HL-60/S4 treated with retinoic acid at 250 ng/mL for 4 days and 3 days (cell line): ENCODE results near the gene IRF6.

Source experiments
- in situ Hi-C: fragments of 300-500 bp; cut with MboI; formaldehyde crosslinking; loops from 2 replicates; pipeline ENCODE4 v1.7.0; 2022; ENCODE audit warnings: low sequenced_read_pairs

IRF6 gene

GRCh38 chr1:209790286-209791193 lies 15.4 kb downstream of the IRF6 start:
- in situ Hi-C loops, result no loop called here

- in situ Hi-C loops, result no loop called here
Observed at GRCh38 chr1:209789245-209789644, 16.7 kb downstream of the IRF6 start.

- in situ Hi-C loops, result no loop called here
Observed at GRCh38 chr1:209787551-209787950, 18.4 kb downstream of the IRF6 start.

GRCh38 chr1:209786146-209786545 lies 19.8 kb downstream of the IRF6 start:
- in situ Hi-C loops, result no loop called here

GRCh38 chr1:209785592-209785991 lies 20.4 kb downstream of the IRF6 start:
- in situ Hi-C loops, result no loop called here

- in situ Hi-C loops, result no loop called here
Observed at GRCh38 chr1:209784265-209785169, 21.4 kb downstream of the IRF6 start, which contains the start of gene C1orf74. TSS of gene C1orf74 (minus strand) at chr1:209784559. CDS start at chr1:209783634, 925 bp downstream.

- in situ Hi-C loops, result no loop called here
Observed at GRCh38 chr1:209783386-209783785, 22.6 kb downstream of the IRF6 start.

GRCh38 chr1:209780268-209780667 lies 25.7 kb downstream of the IRF6 start:
- in situ Hi-C loops, result no loop called here

GRCh38 chr1:209778102-209778501 lies 27.8 kb downstream of the IRF6 start:
- in situ Hi-C loops, result no loop called here

GRCh38 chr1:209777587-209777986 lies 28.4 kb downstream of the IRF6 start:
- in situ Hi-C loops, result no loop called here

- in situ Hi-C loops, result no loop called here
Observed at GRCh38 chr1:209775678-209776077, 30.3 kb downstream of the IRF6 start.

- in situ Hi-C loops, result no loop called here
Observed at GRCh38 chr1:209774592-209774991, 31.4 kb downstream of the IRF6 start.

GRCh38 chr1:209772126-209772525 lies 33.8 kb downstream of the IRF6 start:
- in situ Hi-C loops, result no loop called here

GRCh38 chr1:209770636-209771415 lies 35.1 kb downstream of the IRF6 start:
- in situ Hi-C loops, result no loop called here

- in situ Hi-C loops, result no loop called here
Observed at GRCh38 chr1:209769971-209770370, 36.0 kb downstream of the IRF6 start.

- in situ Hi-C loops, result no loop called here
Observed at GRCh38 chr1:209769171-209769904, 36.6 kb downstream of the IRF6 start.

GRCh38 chr1:209768354-209768774 lies 37.6 kb downstream of the IRF6 start:
- in situ Hi-C loops, result no loop called here

- in situ Hi-C loops, result no loop called here
Observed at GRCh38 chr1:209767706-209768105, 38.2 kb downstream of the IRF6 start.

GRCh38 chr1:209767096-209767495 lies 38.8 kb downstream of the IRF6 start:
- in situ Hi-C loops, result no loop called here

- in situ Hi-C loops, result no loop called here
Observed at GRCh38 chr1:209766051-209766450, 39.9 kb downstream of the IRF6 start.
